Retinal pigment epithelial cell (primary cell): ENCODE data around the gene LRRC1.

Experiments used
- DNase-seq: peaks from one replicate; pipeline ENCODE4 v3.0.0-alpha.2; 2010; ENCODE audit warnings: low read depth
- H3K4me3 ChIP-seq: 2 replicates; pipeline ENCODE4 v1.5.1; 2011; ENCODE audit warnings: mild to moderate bottlenecking, low read length, control low read depth, moderate library complexity
- CTCF ChIP-seq: conservative IDR thresholded peaks from 2 replicates; pipeline ENCODE4 v1.5.1; 2011; ENCODE audit warnings: low read depth, low read length, control low read depth, inconsistent platforms

Gene LRRC1

GRCh38 chr6:53967415-53967814 lies 172.6 kb downstream of the LRRC1 start:
- TF ChIP-seq CTCF: no peak
- no peak for DNase-seq
- H3K4me3 ChIP-seq: no peak overlapping the region
